GM18508 (cell line): ENCODE results near the gene NEURL1B.

Source experiments
- ATAC-seq: cut with Tn5 transposase; IDR thresholded peaks from one replicate; pipeline ENCODE4 v1.9.1; 2021; ENCODE audit warnings: moderate number of reproducible peaks; ENCODE audit not compliant: insufficient read depth, unreplicated experiment

The NEURL1B gene

DNA sequence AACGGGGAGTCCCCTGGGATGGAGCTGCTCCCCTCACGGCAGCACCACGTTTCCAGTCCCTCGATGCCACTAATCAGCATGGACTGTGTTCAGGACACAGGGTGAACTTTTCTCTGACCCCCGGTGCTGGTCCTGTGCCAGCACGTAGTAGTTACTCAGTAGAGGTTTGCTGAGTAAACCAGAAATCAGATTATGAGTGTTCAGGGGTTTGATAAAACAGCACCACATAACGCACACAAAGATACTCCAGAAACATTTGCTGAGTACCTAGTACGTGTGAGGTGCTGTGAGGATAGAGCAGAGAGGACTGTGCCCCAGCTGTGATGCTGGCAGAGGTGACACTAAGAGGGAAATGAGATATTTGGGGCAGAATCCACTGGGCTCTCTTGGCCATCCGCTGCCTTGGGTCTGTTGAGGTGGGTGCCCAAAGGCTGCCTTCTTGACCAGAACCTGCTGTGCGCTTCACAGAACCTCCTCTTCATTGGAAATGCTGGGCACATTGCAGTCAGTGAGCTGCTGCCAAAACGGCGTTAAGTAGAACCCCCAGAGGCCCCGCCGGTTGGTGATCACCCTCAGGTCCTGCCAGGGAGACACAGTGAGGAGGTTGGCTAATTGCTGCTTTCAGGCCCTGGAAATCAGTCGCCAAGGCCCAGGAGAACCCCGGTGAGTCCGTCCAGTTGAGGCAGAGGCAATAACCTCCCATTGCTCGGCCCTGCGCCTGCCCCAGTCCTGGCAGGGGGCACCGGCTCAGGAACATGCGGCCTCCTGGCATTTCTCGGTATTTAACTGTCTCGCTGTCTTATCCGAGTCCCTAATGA is 49.4 kb downstream of the NEURL1B start:
- no peak for ATAC-seq

DNA sequence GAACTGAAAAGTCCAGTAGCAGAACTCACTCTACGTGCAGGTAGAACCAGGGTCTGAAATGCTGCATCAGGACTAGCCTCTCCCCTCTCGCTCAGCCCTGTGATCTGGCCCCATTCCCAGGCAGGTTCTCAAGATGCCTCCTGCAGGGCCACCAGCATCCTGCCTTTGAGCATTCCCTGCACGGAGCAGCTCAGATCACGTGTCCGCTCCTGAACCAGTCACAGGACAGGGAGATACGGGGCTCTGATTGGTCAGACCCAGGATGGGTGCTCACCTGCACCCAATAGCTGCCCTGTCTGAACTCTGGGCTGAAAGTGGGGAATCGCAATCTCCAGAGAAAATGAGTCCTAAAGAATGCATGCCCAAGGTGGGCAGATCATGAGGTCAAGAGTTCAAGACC is 50.8 kb downstream of the NEURL1B start:
- ATAC-seq, result no peak

DNA sequence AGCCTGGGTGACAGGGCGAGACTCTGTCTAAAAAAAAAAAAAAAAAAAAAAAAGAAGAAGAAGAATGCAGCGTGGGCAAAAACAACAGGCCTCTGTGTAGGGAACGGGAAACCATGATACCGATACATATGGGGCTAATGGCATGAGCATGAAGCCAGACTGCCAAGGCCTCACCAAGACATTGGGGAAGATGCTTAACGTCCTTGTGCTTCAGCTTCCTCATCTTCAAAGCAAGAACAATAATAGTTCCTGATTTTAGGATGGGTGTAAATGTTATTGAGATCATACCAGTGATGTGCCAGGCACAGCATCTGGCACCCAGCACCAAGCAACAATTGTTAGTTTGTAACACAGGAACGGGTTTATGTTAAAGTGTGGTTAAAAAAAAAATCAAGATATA is 51.4 kb downstream of the NEURL1B start:
- no peak for ATAC-seq

- ATAC-seq, result no peak
Measured at GRCh38 chr5:172692981-172693380, 51.9 kb downstream of the NEURL1B start.

DNA sequence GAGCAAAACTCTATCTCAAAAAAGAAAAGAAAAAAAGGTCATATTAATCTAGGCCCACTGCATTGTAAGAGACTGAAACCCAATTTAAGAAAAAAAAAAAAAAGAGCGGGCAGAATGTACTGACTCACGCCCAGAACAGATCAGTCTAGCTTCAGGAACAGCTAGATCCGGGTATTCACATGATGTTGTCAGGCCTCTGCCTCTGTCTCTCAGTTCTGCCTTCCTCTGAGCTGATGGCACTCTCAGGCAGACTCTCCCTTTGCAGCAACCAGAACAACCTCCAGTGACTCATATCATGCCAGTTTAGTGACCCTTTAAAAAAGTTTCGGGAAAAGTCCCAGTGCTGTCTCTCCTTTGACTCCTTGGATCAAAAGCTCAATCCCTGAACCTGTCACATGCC is 53.0 kb downstream of the NEURL1B start:
- ATAC-seq, result no peak

GRCh38 chr5:172694541-172694940 is 53.5 kb downstream of the NEURL1B start:
- ATAC-seq, result no peak

DNA sequence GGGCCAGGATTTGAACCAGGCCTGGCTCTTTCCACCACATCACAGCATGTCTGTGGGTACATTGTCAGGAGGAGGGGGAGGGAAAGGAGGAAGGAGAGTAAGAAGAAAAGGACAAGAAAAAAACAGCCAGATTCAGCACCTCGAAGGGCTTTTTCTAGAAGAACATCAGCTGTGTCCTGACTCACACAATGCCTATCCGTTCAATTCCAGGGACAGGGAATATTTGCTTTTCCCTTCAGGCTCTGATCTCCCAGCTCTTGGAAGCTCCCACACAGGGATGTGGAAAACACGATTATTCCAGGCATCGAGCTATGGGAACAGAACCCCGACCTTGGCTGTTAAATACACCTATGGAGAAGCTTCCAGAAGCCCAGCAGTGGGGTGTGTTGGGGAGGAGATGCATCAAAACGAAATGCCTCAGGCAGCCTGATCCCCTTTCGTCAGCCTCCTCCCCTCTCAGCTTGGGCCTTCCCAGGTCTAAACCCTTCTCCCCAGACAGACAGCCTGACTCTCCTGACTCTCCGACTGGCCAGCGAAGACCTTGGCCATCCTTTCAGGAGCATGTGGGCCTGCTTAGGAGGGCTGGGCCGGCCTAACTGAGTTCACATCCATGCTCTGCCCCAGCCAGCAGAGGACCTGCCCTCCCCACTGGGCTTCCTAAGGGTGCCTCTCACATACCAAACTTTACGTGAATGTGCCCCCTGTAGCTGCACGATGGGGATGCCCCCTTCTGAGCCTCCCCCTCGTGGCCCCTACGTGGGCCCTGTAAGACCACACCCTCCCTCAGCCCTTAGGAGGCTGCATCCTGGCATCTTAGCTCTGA is 54.4 kb downstream of the NEURL1B start:
- ATAC-seq, result no peak

DNA sequence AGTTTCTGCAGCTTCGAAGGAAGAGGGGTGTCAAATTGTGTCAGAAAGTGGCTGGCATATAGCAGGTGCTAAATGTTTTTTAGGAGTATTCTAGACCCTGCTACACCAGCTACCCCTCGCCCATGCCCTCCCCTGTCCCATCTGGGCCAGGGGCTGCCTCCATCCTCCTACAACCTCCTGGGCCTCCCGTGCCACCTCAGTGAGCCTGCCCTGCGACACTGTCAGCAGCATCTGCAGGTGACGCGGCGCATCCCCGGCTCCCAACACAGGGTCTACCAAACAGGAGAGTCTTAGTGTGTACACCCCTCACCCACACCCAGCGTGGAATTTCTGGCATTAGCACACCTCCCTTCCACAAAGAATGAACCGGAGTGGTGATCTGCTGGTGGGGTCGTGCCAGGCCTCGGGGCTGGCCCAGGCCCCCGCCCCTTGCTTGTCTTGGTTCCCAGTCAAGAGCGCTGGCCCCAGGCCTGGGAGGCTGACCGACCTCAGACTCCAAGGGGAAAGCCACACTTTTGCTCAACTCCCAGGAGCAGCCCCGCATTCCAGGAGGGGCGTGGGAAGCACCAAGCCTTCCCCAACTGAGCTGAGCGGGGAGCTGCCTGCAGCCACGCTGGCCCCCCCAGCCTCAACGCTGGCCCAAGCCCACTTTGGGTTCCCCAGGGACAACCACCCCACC is 55.2 kb downstream of the NEURL1B start:
- no peak for ATAC-seq

DNA sequence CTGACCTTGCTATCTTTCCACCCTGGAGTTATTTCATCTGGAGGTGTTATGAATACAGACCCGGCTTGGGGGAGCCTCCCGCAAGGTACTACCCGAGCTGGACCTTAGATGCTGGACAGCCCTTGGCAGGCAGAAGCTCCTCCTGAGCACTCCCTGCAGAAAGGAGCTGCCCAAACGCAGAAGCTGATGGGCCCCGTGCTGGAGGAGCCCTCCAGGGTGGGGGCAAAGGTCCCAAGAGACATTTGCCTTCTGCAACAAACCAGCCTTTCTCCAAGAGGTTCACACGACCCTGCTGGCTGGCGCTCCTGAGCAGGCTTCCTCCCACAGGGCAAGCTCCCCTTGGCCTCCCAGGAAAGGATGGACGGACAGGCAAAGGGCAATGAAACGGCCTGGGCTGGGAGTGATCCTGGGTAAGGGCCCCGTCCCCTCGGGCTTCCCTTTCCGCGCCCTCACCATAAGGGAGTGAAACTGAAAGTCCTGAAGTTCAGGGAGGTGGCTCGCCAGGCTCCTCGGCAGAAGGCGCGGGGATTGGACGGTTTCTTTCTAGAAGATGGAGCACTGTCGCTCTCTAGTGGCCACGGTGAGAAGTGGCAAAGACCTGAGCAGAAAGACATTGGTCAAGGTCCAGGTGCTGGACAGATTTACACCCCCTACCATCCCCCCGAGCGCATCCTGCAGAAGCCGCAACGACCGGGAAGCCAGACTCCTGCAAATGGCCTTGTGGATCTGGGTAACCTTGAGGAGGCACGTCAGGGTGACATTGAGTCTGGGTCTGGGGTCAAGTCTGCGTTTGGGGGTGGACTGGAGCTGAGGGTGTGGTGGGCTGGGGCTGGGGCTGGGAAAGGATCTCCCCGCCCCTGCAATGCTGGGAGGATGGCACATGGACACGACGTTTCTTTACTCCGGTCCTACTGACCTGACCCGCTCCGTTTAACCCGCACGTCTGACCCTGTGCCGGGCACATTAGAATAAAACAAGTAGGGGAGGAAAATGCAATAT is 56.4 kb downstream of the NEURL1B start:
- ATAC-seq, result peak; percentile 69

DNA sequence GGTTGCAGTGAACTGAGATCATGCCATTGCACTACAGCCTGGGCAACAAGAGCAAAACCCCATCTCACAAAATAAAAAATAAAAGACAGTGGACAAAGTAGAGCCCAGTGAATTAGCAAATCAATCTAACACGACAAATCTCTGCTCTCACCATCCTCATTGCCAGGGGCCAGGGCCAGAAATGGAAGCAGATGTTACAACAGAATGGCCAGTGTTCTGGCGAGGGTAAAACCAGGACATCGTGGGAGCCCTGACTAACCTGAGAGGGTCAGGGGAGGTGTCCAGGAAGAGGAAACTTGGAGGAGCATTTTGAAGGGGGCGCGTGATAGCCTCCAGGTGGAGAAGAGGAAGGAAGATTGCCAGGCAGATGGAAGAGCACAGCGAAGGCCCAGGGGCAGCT is 58.4 kb downstream of the NEURL1B start:
- ATAC-seq, result no peak

DNA sequence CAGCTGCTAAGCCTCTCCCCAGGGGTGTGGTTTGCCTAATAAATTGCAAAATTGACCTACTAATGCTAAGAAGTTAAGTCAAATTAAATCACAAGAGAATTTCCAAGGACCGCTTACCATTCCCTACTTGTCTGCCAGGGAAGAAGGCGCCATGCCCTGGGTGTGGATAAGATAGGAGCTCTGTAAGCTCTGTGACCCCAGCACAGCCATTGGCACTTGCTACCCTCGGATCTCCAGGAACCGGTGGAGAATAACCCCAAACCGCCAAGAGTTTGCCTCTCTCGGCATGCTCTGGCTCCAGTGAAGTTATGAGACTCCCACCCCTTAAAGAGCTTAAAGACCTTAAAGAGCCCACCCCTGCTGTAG is 58.9 kb downstream of the NEURL1B start:
- ATAC-seq, result no peak

DNA sequence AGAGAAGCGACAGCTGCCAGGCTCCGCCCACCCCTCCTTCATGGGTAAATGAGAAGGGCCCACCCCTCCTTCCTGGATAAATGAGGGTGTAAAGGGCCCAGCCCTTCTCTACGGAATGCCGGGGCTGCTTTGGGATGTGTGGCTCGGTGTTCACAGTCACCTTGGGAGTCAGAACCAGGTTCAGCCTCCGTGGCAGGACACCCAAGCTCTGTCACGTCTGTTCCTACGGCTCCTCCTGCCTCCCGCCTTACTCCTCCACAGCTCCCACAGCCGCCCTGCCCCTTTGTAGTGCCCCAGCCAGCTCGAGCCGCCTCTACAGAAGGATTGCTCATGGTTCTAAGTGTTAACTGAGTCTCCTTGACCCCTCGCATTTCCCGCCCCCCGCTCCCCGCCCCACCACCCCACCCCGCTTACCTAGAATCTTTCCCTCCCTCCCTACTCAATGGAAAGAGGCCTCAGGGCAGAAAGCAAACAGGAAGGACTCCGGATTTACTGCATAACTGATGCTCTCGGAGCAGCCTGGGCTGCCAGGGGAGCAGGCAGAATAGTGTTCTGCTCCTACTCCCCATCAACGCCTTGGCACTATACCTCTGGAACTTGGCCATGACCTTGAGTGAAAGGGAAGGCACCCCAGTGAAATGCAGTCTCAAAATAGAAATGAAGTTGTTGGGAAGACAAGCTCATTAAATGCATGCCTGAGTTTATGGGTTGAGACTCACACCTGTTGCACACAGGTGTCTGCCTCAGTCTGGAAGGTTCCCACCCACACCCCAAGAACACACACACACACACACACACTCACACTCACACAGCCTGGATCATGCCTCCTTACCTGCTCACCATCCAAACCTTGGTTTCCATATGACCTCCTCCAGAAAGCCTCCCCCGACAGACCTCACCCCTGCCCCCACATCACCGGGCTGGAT is 59.6 kb downstream of the NEURL1B start:
- ATAC-seq, result no peak

DNA sequence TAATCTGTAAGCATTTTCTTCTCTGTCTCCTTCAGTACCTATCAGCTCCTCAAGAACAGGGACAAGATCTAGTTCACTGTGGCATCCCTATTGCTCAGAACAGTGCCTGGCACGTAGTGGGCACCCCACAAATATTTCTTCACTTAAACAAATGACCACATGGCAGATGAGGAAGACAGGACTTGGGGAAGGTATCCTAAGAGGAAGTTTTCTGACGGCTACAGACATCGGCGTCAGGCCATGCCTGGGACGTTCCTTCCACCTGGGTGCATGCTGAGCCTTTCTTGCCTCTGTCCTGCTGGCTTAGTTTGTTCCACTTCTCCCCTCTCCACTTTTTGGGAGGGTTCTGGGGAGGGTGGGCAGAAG is 60.2 kb downstream of the NEURL1B start:
- ATAC-seq, result no peak

GRCh38 chr5:172703952-172704351 is 62.9 kb downstream of the NEURL1B start:
- no peak for ATAC-seq

DNA sequence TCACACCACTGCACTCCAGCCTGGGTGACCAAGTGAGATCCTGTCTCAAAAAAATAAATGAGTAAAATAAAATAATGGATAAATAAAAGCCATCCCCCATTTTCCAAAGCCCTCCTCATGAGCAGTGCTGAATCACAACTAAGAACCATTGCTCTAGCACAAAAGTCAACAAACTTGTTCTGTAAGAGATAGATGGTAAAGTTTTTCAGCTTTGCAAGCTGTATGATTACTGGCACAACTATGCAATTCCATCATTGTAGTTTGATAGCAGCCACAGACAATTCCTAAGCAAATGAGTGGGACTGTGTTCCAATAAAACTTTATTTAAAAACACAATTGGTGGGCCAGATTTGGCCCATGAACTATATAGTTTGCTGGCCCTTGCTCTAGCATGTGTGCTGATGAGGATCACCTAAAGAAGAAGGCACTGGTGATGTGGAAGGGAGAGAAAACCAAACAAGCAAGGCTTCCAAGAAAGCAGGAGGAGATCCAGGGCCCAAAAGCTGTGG is 64.6 kb downstream of the NEURL1B start:
- ATAC-seq, result no peak

DNA sequence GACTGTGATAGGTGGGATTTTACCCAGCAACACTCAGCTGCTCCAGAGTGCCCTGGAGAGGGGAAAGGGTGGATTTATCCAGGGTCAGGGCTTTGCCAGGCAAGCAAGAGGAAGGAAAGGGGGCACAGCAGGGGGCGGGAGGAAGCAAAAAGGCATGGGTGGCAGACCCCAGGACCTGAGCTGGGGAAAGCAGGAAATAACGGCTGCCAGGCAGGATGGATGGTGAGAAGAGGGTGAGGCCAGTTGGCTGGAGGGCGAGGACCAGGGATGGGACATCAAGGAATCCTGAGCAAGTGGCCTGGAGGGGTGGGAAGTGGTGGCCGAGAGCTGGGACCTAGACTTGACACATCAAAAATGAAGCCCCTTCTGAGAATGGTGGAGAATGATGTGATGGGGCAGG is 65.7 kb downstream of the NEURL1B start:
- no peak for ATAC-seq

GRCh38 chr5:172707285-172708182 is 66.5 kb downstream of the NEURL1B start:
- ATAC-seq, result no peak

DNA sequence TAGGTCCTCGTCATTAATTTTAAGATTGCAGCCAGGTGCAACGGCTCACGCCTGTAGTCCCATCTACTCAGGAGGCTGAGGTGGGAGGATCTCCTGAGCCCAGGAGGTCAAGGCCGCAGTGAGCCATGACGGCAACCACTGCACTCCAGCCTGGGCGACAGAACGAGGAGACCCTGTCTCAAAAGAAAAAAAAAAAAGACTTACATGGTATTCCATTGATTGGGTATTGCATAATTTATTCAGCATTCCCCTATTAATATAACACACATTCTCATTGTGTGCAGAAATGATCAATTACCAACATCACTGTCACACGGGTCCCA is 67.1 kb downstream of the NEURL1B start:
- ATAC-seq, result no peak
